Activated CD4-positive, CD25-positive, alpha-beta regulatory T cell treated with anti-CD3 and anti-CD28 coated beads, Interleukin-2, amount 50 U/mL, for 24 hours (primary cell): Measurements from ENCODE around the gene OLIG2.

Experiments used
- ATAC-seq, 2 donors: fragments of 150-1000 bp; cut with Tn5 transposase; one replicate each; pipeline ENCODE4 v1.10.0; 2021; ENCODE audit warnings: mild to moderate bottlenecking in 1 of 2, moderate library complexity in 1 of 2

The OLIG2 gene

DNA sequence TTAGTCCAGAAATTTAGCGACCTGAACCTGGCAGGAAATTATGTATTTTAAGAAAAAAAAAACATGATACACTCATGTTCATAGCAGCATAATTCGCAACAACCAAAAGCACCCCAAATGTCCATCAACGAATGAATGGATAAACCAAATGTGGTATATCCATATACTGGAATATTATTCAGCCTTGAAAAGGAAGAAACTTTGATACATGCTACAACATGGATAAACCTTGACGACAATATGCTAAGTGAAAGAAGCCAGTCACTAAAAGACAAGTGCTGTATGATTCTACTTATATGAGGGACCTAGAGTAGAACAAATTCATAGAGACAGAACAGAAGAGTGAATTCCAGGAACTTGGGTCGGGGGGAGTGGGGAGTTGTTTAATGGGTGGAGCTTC lies 43.5 kb downstream of the OLIG2 start:
- ATAC-seq = no peak

DNA sequence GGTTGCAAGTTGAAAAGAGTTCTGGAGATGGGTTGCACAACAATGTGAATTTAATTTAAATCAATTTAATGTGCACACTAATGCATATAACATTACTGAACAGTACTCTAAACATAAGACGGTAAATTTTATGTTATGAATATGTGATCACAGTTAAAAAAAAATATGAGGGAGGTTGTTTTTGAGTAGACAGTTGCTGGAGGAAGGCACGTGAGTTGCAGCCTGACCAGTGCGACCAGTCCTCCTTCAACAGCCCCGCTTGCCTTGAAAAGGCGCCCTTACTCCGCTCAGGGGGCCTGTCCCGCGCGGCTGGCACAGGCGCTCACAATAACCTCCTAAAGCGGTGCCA lies 43.9 kb downstream of the OLIG2 start:
- ATAC-seq = no peak

DNA sequence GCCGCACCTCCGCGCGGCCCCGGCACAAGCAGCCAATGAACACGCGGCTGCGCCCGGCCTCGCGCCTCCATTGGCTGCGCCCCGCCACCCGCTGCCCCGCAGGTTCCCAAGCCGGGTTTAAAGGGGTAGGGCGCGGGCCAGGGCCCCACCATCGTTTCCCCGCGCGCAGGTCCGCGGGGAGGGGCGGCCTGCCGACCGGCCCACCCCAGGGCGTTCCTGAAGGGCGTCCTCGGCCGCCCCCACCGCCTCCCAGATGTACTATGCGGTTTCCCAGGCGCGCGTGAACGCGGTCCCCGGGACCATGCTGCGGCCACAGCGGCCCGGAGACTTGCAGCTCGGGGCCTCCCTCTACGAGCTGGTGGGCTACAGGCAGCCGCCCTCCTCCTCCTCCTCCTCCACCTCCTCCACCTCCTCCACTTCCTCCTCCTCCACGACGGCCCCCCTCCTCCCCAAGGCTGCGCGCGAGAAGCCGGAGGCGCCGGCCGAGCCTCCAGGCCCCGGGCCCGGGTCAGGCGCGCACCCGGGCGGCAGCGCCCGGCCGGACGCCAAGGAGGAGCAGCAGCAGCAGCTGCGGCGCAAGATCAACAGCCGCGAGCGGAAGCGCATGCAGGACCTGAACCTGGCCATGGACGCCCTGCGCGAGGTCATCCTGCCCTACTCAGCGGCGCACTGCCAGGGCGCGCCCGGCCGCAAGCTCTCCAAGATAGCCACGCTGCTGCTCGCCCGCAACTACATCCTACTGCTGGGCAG lies 44.4 kb downstream of the OLIG2 start, which contains the start of gene OLIG1:
OLIG1 (plus strand) TSS at position 148 of the 750 bp plus-strand sequence; CDS start at position 254, 106 bp downstream.
- peak; percentile 50 to 73 for ATAC-seq

DNA sequence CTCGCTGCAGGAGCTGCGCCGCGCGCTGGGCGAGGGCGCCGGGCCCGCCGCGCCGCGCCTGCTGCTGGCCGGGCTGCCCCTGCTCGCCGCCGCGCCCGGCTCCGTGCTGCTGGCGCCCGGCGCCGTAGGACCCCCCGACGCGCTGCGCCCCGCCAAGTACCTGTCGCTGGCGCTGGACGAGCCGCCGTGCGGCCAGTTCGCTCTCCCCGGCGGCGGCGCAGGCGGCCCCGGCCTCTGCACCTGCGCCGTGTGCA lies 44.9 kb downstream of the OLIG2 start:
- no peak for ATAC-seq

DNA sequence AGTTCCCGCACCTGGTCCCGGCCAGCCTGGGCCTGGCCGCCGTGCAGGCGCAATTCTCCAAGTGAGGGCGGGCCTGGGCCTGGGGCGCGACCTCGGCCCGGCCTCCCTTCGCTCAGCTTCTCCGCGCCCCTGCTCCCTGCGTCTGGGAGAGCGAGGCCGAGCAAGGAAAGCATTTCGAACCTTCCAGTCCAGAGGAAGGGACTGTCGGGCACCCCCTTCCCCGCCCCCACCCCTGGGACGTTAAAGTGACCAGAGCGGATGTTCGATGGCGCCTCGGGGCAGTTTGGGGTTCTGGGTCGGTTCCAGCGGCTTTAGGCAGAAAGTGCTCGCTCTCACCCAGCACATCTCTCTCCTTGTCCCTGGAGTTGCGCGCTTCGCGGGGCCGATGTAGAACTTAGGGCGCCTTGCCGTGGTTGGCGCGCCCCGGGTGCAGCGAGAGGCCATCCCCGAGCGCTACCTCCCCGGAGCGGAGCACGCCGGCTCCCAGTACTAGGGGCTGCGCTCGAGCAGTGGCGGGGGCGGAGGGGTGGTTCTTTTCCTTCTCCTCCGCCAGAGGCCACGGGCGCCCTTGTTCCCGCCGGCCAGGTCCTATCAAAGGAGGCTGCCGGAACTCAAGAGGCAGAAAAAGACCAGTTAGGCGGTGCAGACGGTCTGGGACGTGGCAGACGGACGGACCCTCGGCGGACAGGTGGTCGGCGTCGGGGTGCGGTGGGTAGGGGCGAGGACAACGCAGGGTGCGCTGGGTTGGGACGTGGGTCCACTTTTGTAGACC lies 45.4 kb downstream of the OLIG2 start:
- no peak for ATAC-seq

DNA sequence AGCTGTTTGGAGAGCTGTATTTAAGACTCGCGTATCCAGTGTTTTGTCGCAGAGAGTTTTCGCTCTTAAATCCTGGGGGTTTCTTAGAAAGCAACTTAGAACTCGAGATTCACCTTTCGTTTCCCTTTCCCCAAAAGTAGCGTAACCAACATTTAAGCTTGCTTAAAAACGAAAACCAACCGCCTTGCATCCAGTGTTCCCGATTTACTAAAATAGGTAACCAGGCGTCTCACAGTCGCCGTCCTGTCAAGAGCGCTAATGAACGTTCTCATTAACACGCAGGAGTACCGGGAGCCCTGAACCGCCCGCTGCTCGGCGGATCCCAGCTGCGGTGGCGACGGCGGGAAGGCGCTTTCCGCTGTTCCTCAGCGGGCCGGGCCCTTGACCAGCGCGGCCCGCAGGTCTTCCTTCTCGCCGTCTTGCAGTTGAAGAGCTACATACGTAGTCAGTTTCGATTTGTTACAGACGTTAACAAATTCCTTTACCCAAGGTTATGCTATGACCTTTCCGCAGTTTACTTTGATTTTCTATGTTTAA lies 46.1 kb downstream of the OLIG2 start:
- ATAC-seq = no peak

DNA sequence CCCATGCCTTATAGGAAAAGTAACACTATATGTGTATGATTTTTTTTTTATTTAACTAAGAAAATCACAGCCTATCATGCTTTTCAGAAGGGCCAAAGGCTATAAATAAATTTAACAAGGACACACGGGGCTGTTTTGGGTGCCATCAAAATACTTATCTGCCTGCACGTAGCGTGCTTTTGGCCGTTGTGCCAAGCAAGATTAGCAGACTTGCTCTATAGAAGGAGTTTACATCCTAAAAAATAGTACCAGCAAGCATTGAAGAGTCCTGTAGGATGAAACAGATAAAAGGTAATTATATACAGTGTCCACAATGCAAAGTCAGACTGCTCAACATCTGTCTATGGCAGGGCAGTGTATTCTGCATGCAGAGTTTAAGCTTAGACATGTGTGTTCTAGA lies 47.9 kb downstream of the OLIG2 start:
- ATAC-seq = no peak

DNA sequence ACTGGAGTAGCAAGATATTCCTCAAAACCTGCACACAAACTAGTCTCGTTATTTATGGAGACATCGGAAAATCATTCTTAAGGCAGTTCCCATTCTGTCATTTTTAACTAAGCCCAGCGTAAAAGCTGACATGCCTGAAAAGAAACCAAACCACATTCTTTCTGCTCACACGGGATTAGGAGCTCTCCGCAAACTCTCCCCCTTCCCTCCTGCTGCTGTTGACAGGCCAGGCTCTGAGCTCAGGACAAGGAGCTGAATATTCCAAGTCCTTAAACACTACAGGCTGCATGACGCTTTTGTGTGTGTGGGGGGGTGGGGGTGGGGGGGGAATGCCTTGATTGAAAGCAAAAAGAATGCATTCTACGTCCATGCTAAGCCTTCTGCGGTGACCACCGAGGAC lies 49.4 kb downstream of the OLIG2 start:
- ATAC-seq = no peak

DNA sequence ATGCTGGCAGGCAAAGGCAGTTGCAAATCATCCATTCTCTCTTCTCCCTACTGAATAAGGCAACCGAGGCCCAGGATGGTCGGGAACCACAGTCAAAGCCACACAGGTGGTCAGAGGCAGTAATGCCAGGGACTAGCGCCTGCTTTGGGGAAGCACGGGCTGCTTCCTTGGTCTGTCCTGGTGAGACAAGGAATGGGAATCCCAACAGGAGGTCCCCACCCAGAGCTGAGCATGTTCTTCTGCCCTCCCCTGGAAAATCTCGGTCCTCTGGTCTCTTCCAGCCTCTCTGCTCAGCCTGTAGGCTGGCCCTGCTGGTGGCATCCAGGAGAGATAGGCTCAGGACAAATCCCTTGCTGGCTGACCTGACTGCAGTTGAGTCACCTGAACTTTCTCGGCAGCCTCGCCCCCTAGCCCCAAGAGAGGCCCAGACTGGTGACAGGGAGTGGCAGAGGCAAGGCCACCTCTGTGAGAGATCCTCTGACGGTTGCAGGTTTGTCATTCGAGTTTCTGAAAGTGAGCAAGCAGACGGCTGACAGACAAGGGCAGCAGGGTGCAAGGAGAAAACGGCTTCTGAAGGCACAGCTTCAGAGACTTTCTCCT lies 50.0 kb downstream of the OLIG2 start:
- ATAC-seq = no peak

DNA sequence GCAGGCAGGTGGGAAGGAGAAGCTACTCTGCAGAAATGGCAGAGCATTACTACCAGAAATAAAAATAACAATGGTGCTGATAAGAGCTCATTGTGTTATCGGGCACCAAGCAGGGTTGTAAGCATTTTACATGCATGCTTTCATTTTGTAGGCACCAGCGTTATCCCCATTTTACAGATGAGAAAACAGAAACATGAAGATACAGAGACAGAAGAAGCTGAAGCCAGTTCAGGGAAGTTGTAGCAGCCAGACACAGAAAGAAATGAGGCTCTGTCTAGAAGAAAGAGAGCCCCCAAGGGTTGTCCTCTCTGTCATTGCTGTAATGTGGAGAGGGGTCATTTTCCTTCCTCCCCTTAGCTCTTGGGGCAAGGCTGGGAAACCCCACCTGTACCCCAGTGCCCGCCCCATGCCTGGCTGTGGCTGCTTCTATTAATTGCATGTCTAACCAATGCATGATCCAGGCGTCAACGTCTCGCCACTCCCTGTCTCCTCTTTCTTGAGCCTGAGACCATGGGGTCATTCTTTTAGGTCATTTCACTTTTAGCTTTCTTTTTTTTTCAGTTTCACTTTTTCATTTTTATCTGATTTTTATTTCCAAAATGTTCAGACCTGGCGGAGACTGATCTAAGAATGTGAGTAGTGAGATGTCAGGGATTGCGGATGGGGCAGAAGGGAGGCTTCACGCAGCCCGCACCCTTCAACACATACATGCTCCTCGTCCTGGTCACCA lies 51.0 kb downstream of the OLIG2 start:
- ATAC-seq = no peak
